Suprapubic skin (tissue), 4 donors: Measurements from ENCODE around the gene JAZF1.

Source experiments
- CTCF ChIP-seq, 2 donors: fragments of 200-600 bp in 1 of 2; fragments of 450-650 bp in 1 of 2; sonication (generic) in 1 of 2; IDR thresholded peaks; one replicate each; pipeline ENCODE4 v1.5.1; 2016 to 2019; ENCODE audit warnings: antibody characterized with exemption in 2 of 2, mild to moderate bottlenecking in 1 of 2, moderate library complexity in 1 of 2
- EP300 ChIP-seq: sonication (generic); formaldehyde crosslinking; IDR thresholded peaks from one replicate; pipeline ENCODE4 v1.6.1; 2017; ENCODE audit warnings: antibody characterized with exemption
- POLR2A ChIP-seq, 2 donors: fragments of 450-650 bp; IDR thresholded peaks; one replicate each; pipeline ENCODE4 v1.6.1; 2017; ENCODE audit warnings: antibody characterized with exemption in 2 of 2, mild to moderate bottlenecking in 2 of 2, moderate library complexity in 2 of 2
- POLR2AphosphoS5 ChIP-seq, 3 donors: sonication (generic); formaldehyde crosslinking; IDR thresholded peaks; one replicate each; pipeline ENCODE4 v1.6.1; 2017; ENCODE audit warnings: antibody characterized with exemption in 3 of 3

DNA sequence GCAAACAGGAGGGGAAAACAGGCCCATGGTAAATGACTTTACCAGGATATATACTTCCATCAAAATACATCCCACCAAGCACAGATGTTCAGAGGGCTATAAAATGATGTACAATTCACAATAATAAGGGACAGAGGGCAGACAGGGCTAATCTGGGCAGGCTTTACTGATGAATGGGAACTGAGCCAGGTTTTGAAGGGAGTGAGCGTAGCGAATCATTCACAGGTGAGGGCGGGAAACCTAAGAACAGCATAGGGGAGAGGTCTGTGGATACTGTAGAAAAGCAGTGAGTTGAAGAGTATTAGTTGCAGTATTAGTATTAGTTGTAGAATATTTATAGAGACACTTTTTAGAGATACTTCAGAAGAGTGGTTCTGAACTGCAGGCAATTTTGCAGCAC lies 180.8 kb downstream of the JAZF1 start:
- TF ChIP-seq CTCF (IDR thresholded peaks at IDR 0.05) (no peak), POLR2AphosphoS5 (IDR thresholded peaks at IDR 0.05) (no peak), EP300 (no peak), POLR2A (IDR thresholded peaks at IDR 0.05) (no peak)
